SJCRH30 (cell line): Measurements from ENCODE around the gene DFFB. TPM values are rescaled to one million over a fixed set of nuclear protein-coding genes. Genes with fewer than 3 reads are reported as not detected.

Experiments
- DNase-seq, 2 experiments: peaks; one replicate each; pipeline ENCODE4 v3.0.0-alpha.2; 2015 to 2020
- H3K27ac ChIP-seq: fragments of 250-450 bp; sonication (Bioruptor Pico); 2 replicates; pipeline ENCODE4 v1.5.1; 2020; ENCODE audit warnings: mild to moderate bottlenecking, moderate library complexity
- H3K27me3 ChIP-seq: fragments of 250-450 bp; sonication (Bioruptor Pico); 2 replicates; pipeline ENCODE4 v1.5.1; 2020; ENCODE audit warnings: mild to moderate bottlenecking, moderate library complexity
- H3K36me3 ChIP-seq: fragments of 250-450 bp; sonication (Bioruptor Pico); 2 replicates; pipeline ENCODE4 v1.5.1; 2020; ENCODE audit warnings: mild to moderate bottlenecking, moderate library complexity
- H3K4me1 ChIP-seq: fragments of 250-450 bp; sonication (Bioruptor Pico); 2 replicates; pipeline ENCODE4 v1.5.1; 2020; ENCODE audit warnings: mild to moderate bottlenecking, moderate library complexity
- H3K4me3 ChIP-seq: fragments of 250-450 bp; sonication (Bioruptor Pico); 2 replicates; pipeline ENCODE4 v1.5.1; 2020; ENCODE audit warnings: mild to moderate bottlenecking, moderate library complexity
- H3K9me3 ChIP-seq: fragments of 250-450 bp; sonication (Bioruptor Pico); replicated peaks from 2 replicates; pipeline ENCODE4 v1.5.1; 2020; ENCODE audit warnings: mild to moderate bottlenecking, moderate library complexity
- total RNA-seq: library from RNA; depleted of rRNA; stranded (reverse); fragments of >200 nt; shearing (Covaris generic); gene quantifications from 2 replicates; pipeline ENCODE4 v1.2.3, GENCODE V29; 2014

DFFB gene
- total RNA-seq, 1 experiment from 2014 or later: 5.6 TPM

DNA sequence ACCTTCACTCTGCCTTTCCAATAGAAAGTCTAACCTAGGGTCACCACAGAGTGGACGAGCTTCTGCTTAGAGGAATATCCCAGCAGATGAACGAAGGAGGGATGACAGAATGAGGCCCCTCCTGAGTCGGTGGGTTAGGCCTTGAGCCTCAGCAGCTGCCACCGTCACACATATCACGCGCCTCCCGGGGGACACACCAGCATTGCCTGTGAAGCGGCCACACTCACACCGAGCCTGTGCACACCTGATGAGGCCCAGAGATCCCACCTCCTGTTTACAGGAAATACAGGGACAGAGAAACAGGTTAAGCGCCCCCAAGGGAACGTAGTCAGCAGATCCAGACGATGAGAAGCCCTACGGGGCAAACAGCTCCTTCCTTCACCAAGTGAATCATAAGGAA, 35.8 kb upstream of the DFFB start:
- no peaks in the 10 kb centered on the region for H3K4me1 ChIP-seq
- no peaks in the 10 kb centered on the region for H3K9me3 ChIP-seq
- H3K27ac ChIP-seq: peak overlapping the region; percentile 40; the same call in 1 of the 2 replicates
- no peaks in the 10 kb centered on the region for H3K27me3 ChIP-seq
- no peak overlapping the region for H3K4me3 ChIP-seq
- peaks cover 4% of the 10 kb centered on the region for H3K36me3 ChIP-seq
- DNase-seq: peak; percentile 58

DNA sequence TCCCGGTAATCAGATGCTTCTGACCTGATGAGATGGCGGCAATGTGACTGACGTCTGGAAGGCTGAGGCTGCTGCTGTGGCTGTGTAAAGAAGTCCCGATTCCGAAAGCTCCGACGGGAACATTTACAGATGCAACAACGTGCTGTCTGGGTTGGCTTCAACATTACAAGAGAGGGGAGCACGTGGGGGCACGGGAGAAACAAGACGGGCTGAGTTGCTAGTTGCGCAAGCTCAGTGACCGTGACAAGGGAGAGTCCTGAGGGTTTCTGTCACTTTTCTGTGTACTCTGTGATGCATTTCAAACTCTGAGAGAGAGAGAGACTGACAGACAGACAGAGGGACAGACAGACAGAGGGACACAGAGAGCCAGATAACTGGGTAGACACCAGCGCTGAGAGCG, 35.4 kb upstream of the DFFB start:
- DNase-seq: no peak

DNA sequence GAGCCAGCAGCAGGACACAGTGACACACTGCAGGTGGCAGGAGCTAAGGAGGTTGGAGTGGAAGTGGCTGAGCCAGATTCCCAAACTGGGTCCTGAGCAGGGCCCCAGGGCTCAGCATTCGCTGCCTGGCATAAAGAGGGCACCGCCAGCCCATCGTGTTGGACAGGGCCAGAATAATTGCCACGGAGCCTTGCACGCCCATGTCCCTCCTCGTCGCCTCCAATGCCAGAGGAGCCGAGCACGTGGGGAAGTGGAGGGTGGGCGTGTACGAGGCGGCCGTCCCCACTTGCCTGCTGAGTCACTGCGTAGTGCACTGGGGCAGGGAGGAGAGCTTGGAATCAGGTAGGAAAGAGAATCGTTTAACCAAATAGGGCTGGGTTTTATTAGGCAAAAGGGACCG, 34.9 kb upstream of the DFFB start:
- H3K27me3 ChIP-seq: no peaks in the 10 kb centered on the region
- H3K4me3 ChIP-seq: no peak overlapping the region
- H3K4me1 ChIP-seq: no peaks in the 10 kb centered on the region
- no peak for DNase-seq
- no peak overlapping the region for H3K27ac ChIP-seq
- no peaks in the 10 kb centered on the region for H3K9me3 ChIP-seq
- peaks cover 5% of the 10 kb centered on the region for H3K36me3 ChIP-seq

More for the DNA sequence above, 35.4 kb upstream of the DFFB start:
- Histone ChIP-seq H3K4me1 (no peaks in the 10 kb centered on the region), H3K4me3 (no peak overlapping the region), H3K27ac (peak overlapping the region; percentile 40; the same call in 1 of the 2 replicates), H3K36me3 (peaks cover 5% of the 10 kb centered on the region), H3K27me3 (no peaks in the 10 kb centered on the region), H3K9me3 (no peaks in the 10 kb centered on the region)

DNA sequence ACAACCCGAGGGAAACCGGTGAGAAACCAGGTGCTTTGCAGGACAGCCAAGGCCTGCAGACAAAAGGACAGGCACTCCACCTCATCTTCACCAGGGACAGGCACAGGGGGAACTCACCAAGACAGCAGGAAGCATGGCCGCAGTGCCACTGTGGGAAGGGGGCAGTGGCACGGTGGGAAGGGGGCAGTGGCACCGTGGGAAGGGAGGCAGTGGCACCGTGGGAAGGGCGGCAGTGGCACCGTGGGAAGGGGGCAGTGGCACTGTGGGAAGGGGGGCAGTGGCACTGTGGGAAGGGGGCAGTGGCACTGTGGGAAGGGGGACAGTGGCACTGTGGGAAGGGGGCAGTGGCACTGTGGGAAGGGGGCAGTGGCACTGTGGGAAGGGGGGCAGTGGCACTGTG, 32.6 kb upstream of the DFFB start:
- H3K9me3 ChIP-seq: no peaks in the 10 kb centered on the region
- H3K4me3 ChIP-seq: no peak overlapping the region
- H3K36me3 ChIP-seq: peaks cover 5% of the 10 kb centered on the region
- H3K27me3 ChIP-seq: no peaks in the 10 kb centered on the region
- no peak for DNase-seq
- H3K27ac ChIP-seq: no peak overlapping the region
- no peaks in the 10 kb centered on the region for H3K4me1 ChIP-seq

DNA sequence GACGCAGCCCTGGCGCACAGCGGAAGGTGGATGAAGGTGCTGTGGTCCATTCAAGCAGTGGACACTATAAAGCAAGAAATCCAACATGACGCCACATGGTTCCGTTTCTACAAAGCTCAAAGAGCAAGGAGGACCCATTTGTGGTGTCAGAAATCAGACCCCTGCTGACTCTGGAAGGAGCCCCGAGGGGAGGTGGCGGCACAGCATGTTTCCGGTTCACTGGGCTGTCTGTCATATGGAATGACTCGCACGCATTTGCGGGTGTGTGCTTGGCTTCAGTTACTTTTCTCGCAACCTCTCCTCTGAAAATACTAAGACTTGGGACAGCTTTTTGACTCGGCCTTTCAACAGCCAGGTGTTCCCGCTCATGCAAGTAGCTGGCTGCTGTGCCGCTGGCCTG, 31.9 kb upstream of the DFFB start:
- no peak for DNase-seq
- H3K4me3 ChIP-seq: no peak overlapping the region
- peaks cover 5% of the 10 kb centered on the region; the same call in 1 of the 2 replicates for H3K36me3 ChIP-seq
- H3K4me1 ChIP-seq: no peaks in the 10 kb centered on the region
- H3K27ac ChIP-seq: no peak overlapping the region
- H3K9me3 ChIP-seq: no peaks in the 10 kb centered on the region
- H3K27me3 ChIP-seq: no peaks in the 10 kb centered on the region

DNA sequence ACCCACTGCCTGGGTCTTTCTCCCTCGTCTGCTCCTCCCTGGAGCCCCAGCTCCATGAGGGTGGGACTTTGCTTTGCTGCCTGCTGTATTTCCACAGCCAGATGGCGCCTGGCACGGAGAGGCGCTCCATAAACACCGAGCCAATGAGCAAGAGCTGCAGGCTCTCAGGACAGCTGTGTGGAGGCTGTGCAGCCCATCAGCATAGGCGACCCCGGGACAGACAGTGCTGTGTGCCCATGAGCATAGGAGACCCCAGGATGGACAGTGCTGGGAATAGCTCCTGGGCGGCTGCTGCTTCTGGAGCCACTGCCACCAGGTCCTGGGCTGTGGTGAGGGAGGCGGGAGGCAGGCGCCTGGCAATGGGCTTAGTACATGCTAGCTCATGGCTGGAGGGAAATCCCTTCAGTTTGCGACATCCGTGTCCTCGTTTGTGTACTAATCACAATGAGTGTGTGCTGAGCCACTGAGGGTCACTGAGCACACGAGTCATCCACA, 29.4 kb upstream of the DFFB start:
- Histone ChIP-seq H3K4me1 (no peaks in the 10 kb centered on the region), H3K9me3 (no peaks in the 10 kb centered on the region), H3K36me3 (peaks cover 7% of the 10 kb centered on the region), H3K4me3 (no peak overlapping the region), H3K27ac (no peak overlapping the region), H3K27me3 (no peaks in the 10 kb centered on the region)
- DNase-seq: no peak

DNA sequence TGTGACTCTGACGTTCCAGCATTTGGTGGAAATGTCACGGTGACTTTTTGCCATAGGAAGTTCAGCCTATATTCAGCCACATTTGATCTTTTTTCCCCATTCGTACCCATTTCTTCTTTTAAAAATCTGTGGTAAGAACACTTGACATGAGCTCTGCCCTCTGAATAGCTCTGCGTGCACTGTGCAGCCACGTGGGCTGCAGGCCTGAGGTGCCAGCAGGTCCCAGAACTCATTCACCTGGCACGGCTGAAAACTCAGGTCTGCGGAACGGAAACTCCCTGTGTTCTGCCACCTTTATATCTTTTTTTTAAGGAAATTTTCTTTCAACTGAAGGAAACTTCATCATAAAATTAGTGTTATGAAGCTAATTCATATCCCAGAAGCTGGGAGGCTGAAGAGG, 28.9 kb upstream of the DFFB start:
- Histone ChIP-seq H3K27ac (no peak overlapping the region), H3K27me3 (no peaks in the 10 kb centered on the region), H3K4me1 (no peaks in the 10 kb centered on the region), H3K36me3 (peaks cover 10% of the 10 kb centered on the region), H3K9me3 (no peaks in the 10 kb centered on the region), H3K4me3 (no peak overlapping the region)
- no peak for DNase-seq

DNA sequence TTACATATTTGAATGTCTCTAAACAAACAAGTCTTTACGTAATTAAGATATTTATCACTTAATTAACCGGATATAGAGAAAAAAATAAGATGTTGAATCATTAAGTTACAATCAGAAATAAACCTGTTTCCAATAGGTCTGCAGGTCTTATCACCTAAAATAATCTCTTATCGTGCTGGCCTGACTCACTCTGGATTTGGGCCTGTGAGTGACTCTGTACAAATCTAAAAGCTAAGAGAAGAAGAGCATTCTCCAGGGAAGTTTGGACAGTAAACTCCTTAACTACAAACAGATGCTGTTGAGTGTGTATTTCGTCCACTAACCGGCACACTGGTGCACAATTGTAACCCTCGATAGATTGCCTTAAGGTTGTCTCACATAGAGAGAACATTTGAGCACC, 25.6 kb upstream of the DFFB start:
- Histone ChIP-seq H3K27me3 (no peaks in the 10 kb centered on the region), H3K4me3 (no peak overlapping the region), H3K4me1 (no peaks in the 10 kb centered on the region), H3K9me3 (no peaks in the 10 kb centered on the region), H3K27ac (no peak overlapping the region), H3K36me3 (peaks cover 19% of the 10 kb centered on the region)
- DNase-seq: no peak

DNA sequence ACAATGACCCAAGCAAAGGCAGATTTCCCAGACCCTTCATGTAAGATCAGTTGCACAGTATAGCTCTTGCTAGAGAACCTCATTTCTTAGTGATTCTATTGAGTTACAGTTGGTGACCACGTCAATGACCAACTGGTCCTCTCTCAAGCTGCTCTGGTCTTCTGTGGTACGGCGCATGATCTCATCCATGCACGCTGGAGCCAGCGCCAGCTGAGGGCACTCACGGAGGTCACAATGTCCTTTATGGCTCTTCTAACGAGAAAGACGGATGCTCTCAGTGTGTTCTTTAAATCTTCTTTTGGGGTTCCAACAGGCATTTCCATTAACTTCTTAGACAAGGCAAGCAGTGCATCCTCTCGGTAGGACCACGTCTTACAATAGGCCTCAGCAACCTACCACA, 22.6 kb upstream of the DFFB start:
- Histone ChIP-seq H3K9me3 (peaks cover 9% of the 10 kb centered on the region; the same call in 1 of the 2 replicates), H3K4me3 (no peak overlapping the region), H3K4me1 (no peaks in the 10 kb centered on the region), H3K36me3 (peaks cover 39% of the 10 kb centered on the region), H3K27me3 (no peaks in the 10 kb centered on the region), H3K27ac (no peak overlapping the region)
- DNase-seq: no peak

DNA sequence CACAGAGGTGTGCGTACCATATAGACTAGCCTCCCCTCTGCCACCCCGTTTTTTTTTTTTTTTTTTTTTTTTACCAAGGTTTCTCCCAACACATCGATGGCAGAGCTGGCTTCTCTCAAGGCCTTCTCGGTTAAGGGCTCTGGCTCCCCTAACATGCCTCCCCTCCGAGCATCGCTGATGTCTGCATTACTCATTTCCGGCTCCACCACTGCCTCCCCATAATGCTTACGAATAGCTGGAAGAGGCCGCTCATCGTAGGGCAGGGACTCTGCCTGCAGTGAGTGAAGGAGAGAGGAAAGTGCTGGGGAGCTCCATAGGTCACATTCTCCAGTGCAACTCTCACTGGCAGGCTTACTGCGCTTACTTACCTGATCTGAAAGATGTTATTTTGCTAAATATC, 20.9 kb upstream of the DFFB start:
- H3K4me3 ChIP-seq: no peak overlapping the region
- no peaks in the 10 kb centered on the region for H3K27me3 ChIP-seq
- H3K9me3 ChIP-seq: peaks cover 9% of the 10 kb centered on the region; the same call in 1 of the 2 replicates
- no peak overlapping the region for H3K27ac ChIP-seq
- H3K4me1 ChIP-seq: no peaks in the 10 kb centered on the region
- H3K36me3 ChIP-seq: peaks cover 38% of the 10 kb centered on the region
- DNase-seq: no peak

DNA sequence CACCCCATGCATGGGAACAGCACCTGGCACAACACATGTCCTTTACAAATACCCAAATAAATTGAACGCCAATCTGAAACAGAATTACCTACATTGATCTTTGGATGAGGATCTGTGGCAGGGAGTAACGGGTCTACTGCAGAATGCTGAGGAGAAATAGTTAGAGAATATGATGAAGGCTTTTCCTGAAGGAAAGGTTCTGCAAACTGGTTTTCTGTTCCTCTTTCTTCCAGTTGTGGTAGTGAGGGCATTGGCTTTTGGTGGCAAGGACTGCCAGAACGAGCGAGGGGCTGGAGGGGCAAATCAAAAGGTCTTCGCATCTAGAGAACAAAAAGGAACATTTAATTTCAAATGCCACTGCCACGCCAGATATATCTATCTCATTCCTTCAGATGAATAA, 20.1 kb upstream of the DFFB start:
- DNase-seq: no peak
- Histone ChIP-seq H3K36me3 (peaks cover 37% of the 10 kb centered on the region), H3K4me3 (no peak overlapping the region), H3K27ac (no peak overlapping the region), H3K4me1 (no peaks in the 10 kb centered on the region), H3K27me3 (no peaks in the 10 kb centered on the region), H3K9me3 (peaks cover 9% of the 10 kb centered on the region; the same call in 1 of the 2 replicates)

DNA sequence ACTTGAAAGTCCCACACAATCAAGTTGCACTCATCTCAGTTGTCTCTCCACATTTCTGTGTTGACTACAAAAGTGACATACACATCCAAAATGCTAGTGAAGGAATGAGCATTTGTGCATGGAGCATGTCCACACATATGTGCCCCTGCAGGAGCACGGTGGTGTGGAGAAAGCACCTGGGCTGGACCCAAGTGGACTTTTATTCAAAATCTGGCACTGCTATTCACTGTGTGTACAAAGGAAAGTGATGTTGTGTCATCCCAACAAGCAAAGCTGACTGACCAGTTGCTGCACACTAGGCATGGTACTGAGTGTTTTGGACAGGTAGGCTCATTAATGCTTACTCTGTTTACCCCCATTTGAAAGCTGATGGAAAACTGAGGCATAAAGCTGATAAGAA, 19.6 kb upstream of the DFFB start:
- Histone ChIP-seq H3K4me1 (no peaks in the 10 kb centered on the region), H3K27me3 (no peaks in the 10 kb centered on the region), H3K4me3 (no peak overlapping the region), H3K9me3 (peaks cover 9% of the 10 kb centered on the region; the same call in 1 of the 2 replicates), H3K36me3 (peaks cover 41% of the 10 kb centered on the region), H3K27ac (no peak overlapping the region)
- DNase-seq: no peak

DNA sequence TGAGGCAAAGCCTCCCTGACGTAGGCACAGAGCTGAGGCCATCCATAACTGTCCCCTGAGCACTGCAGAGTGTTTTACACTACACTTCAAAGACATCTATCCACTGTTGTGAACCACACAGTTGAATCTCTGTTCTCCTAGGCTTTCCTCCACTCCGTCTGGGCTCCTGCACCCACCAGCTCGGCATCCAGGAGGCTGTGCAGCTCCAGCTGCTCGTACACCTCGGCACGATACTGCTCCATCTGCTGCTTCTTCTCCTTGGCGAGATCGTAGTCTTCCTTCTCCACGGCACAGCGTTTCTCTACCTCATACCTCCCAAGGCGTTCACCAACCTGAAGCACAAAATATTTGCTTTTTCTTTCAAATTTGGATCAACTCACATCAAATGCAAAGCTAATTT, 18.5 kb upstream of the DFFB start:
- no peak overlapping the region for H3K27ac ChIP-seq
- H3K36me3 ChIP-seq: peaks cover 37% of the 10 kb centered on the region

DNA sequence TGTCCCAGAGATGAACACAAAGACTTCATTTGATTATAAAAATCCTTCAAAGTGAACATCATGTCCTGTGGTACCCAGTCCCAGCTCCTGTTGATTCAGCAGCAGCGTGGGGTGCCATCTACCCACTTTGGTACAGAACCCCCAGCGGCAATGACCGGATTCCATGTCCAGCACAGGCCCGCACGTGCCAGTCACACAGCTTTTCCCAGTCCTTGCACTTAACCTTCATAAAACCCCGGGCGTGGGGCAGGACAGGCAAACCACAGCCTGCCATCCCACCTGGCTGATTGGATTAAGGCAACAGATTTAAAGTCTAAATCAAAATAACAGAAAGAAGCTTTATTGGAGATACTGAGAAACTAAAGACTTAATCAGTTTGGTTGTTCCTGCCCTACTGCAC, 15.8 kb upstream of the DFFB start:
- Histone ChIP-seq H3K4me1 (no peaks in the 10 kb centered on the region), H3K27me3 (no peaks in the 10 kb centered on the region), H3K4me3 (no peak overlapping the region), H3K27ac (no peak overlapping the region), H3K36me3 (peaks cover 42% of the 10 kb centered on the region), H3K9me3 (peaks cover 9% of the 10 kb centered on the region; the same call in 1 of the 2 replicates)
- DNase-seq: no peak

More for the DNA sequence above, 18.5 kb upstream of the DFFB start:
- Histone ChIP-seq H3K4me1 (no peaks in the 10 kb centered on the region), H3K4me3 (no peak overlapping the region), H3K27me3 (no peaks in the 10 kb centered on the region), H3K9me3 (peaks cover 9% of the 10 kb centered on the region; the same call in 1 of the 2 replicates)
- DNase-seq: no peak

DNA sequence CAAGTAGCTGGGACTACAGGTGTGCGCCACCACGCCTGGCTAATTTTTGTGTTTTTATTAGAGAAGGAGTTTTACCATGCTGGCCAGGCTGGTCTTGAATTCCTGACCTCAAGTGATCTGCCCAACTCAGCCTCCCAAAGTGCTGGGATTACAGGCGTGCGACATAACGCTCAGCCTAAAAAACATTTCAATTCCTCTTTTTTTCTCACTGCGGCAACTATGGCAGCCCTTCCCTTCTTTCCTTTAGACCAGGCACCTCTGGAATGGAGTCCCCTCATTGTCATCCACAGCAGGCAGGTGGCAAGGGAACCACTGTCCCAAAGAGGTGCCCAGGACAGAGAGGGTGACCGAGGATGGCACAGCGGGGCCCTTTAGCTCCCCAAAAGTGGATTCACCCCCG, 14.4 kb upstream of the DFFB start:
- H3K9me3 ChIP-seq: no peaks in the 10 kb centered on the region
- no peak overlapping the region for H3K4me3 ChIP-seq
- H3K27me3 ChIP-seq: no peaks in the 10 kb centered on the region
- no peak overlapping the region for H3K27ac ChIP-seq
- no peak for DNase-seq
- no peaks in the 10 kb centered on the region for H3K4me1 ChIP-seq
- H3K36me3 ChIP-seq: peaks cover 31% of the 10 kb centered on the region

DNA sequence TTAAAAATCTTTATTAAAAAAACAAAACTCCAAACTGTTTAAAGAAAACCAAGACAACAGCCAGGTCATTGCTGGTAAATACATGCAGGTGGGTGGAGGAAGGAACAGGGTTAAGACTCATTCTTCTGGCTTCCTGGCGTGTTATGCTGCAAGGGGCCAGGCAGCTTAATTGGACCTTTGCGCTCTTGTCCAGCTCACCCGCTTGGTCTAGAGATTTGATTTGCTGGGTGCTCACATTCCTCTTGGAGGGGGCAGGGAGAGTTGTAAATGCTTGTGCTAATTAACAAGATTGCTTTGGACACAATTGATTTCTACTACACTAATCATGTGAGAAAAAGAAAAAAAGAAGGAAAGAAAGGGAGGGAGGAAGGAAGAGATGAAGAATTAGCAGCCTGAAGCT, 10.7 kb upstream of the DFFB start:
- no peaks in the 10 kb centered on the region for H3K27me3 ChIP-seq
- H3K4me3 ChIP-seq: no peak overlapping the region
- no peak for DNase-seq
- no peak overlapping the region for H3K27ac ChIP-seq
- H3K4me1 ChIP-seq: no peaks in the 10 kb centered on the region
- H3K9me3 ChIP-seq: no peaks in the 10 kb centered on the region
- peaks cover 28% of the 10 kb centered on the region for H3K36me3 ChIP-seq
